Activated CD4-positive, alpha-beta T cell treated with anti-CD3 and anti-CD28 coated beads, Interleukin-2, amount 10 ng/mL, durations not matched to agents 24 days and 14 days (primary cell): Measurements from ENCODE around the gene DNAH17. TPM values are rescaled to one million over a fixed set of nuclear protein-coding genes. Genes with fewer than 3 reads are reported as not detected.
A peak's percentile ranks its signal among the peaks of the same experiment; 100 is the strongest.

Source experiments
- DNase-seq: peaks from one replicate; pipeline ENCODE4 v3.0.0; 2022
- H3K27ac Mint-ChIP-seq: one replicate; pipeline ENCODE4 v1.8.0; 2022; ENCODE audit warnings: mild to moderate bottlenecking, mixed read lengths
- H3K27me3 Mint-ChIP-seq: one replicate; pipeline ENCODE4 v1.8.0; 2022; ENCODE audit warnings: mixed read lengths
- H3K36me3 Mint-ChIP-seq: one replicate; pipeline ENCODE4 v1.8.0; 2022; ENCODE audit warnings: low read depth, mild to moderate bottlenecking, mixed read lengths
- H3K4me1 Mint-ChIP-seq: one replicate; pipeline ENCODE4 v1.8.0; 2021; ENCODE audit warnings: mixed read lengths
- H3K4me3 Mint-ChIP-seq: one replicate; pipeline ENCODE4 v1.8.0; 2022; ENCODE audit warnings: mild to moderate bottlenecking, moderate library complexity, mixed read lengths
- H3K9me3 Mint-ChIP-seq: one replicate; pipeline ENCODE4 v1.8.0; 2021; ENCODE audit warnings: mixed read lengths
- intact Hi-C: fragments of 100-400 bp; cut with micrococcal nuclease; formaldehyde crosslinking; loops from one replicate; pipeline ENCODE4 v1.15.1; 2023
- total RNA-seq: library from RNA; stranded (reverse); gene quantifications from 2 replicates; pipeline ENCODE4 v1.2.3, GENCODE V29; 2022

Gene DNAH17
- total RNA-seq, 1 donor from 2014 or later = 0.02 TPM

GRCh38 chr17:78557598-78558039, 19.6 kb downstream of the DNAH17 start:
- Mint-ChIP-seq H3K36me3 (no peaks in the 10 kb centered on the region), H3K27ac (no peak overlapping the region), H3K27me3 (peaks cover 2% of the 10 kb centered on the region), H3K4me3 (no peak overlapping the region), H3K4me1 (peaks cover 2% of the 10 kb centered on the region), H3K9me3 (no peaks in the 10 kb centered on the region)
- DNase-seq = no peak
- intact Hi-C loops = no loop called here

- H3K4me1 Mint-ChIP-seq = peaks cover 2% of the 10 kb centered on the region
- no peak overlapping the region for H3K27ac Mint-ChIP-seq
- no peak for DNase-seq
- intact Hi-C loops = no loop called here
- H3K4me3 Mint-ChIP-seq = no peak overlapping the region
- H3K9me3 Mint-ChIP-seq = no peaks in the 10 kb centered on the region
- no peaks in the 10 kb centered on the region for H3K36me3 Mint-ChIP-seq
- H3K27me3 Mint-ChIP-seq = peaks cover 3% of the 10 kb centered on the region
These were observed 20.4 kb downstream of the DNAH17 start for GRCh38 chr17:78556812-78557211.

DNA sequence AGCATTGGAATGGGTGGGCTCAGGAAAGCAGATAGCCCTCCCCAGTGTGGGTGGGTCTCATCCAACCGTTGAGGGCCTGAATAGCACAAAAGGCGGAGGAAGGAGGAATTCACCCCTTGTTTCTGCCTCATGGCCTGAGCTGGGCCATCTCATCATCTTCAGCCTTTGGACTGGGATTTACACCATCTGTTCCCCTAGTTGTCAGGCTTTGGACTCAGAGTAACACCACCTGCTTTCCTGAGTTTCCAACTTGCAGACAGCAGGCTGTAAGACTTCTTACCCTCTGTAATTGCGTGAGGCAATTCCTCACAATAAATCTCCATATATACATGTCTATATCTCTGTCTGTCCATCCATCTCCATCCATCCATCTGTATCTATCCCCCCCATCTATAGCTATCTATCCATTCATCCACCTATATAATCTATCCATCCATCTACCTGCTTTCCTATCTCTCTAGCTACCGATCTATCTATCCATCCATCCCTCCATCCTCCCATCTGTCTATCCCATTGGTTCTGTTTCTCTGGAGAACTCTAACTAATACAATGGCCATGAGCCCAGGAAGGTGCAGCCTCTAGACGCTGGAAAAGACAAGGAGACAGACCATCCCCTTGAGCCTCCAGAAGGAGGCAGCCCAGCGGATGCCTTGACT, 21.3 kb downstream of the DNAH17 start:
- H3K4me3 Mint-ChIP-seq = no peak overlapping the region
- DNase-seq = no peak
- intact Hi-C loops = no loop called here
- no peak overlapping the region for H3K27ac Mint-ChIP-seq
- peaks cover 2% of the 10 kb centered on the region for H3K4me1 Mint-ChIP-seq
- H3K27me3 Mint-ChIP-seq = peaks cover 6% of the 10 kb centered on the region
- no peaks in the 10 kb centered on the region for H3K36me3 Mint-ChIP-seq
- no peaks in the 10 kb centered on the region for H3K9me3 Mint-ChIP-seq

GRCh38 chr17:78550464-78550863, 26.7 kb downstream of the DNAH17 start:
- Mint-ChIP-seq H3K4me1 (no peaks in the 10 kb centered on the region), H3K36me3 (no peaks in the 10 kb centered on the region), H3K27ac (no peak overlapping the region), H3K27me3 (peaks cover 6% of the 10 kb centered on the region), H3K4me3 (no peak overlapping the region), H3K9me3 (no peaks in the 10 kb centered on the region)
- DNase-seq = no peak
- intact Hi-C loops = no loop called here

GRCh38 chr17:78548725-78549124, 28.5 kb downstream of the DNAH17 start:
- no peaks in the 10 kb centered on the region for H3K9me3 Mint-ChIP-seq
- no peaks in the 10 kb centered on the region for H3K4me1 Mint-ChIP-seq
- DNase-seq = no peak
- no peak overlapping the region for H3K27ac Mint-ChIP-seq
- peaks cover 6% of the 10 kb centered on the region for H3K27me3 Mint-ChIP-seq
- no peak overlapping the region for H3K4me3 Mint-ChIP-seq
- no peaks in the 10 kb centered on the region for H3K36me3 Mint-ChIP-seq
- intact Hi-C loops = no loop called here

DNA sequence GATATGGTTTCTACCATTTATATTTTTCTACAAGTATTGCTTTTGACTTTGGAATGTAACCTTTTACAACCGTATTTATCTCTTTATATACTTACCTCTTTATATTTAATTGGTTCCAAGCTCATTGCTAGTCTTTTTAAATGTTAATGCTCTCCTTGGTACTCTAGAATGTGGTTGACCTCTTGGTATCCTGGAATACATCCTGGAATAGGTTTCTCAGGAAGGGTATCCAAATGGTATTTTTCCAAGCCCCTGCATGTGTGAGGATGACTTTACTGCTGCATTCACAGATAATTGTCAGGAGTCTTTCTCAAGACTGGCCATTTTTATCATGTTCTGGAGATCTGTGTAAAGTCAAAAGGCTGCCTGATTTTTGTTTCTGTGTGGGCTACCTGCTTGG, 30.2 kb downstream of the DNAH17 start:
- Mint-ChIP-seq H3K27ac (no peak overlapping the region), H3K4me1 (no peaks in the 10 kb centered on the region), H3K4me3 (no peak overlapping the region), H3K36me3 (no peaks in the 10 kb centered on the region), H3K27me3 (peaks cover 4% of the 10 kb centered on the region), H3K9me3 (no peaks in the 10 kb centered on the region)
- DNase-seq = no peak
- intact Hi-C loops = no loop called here

DNA sequence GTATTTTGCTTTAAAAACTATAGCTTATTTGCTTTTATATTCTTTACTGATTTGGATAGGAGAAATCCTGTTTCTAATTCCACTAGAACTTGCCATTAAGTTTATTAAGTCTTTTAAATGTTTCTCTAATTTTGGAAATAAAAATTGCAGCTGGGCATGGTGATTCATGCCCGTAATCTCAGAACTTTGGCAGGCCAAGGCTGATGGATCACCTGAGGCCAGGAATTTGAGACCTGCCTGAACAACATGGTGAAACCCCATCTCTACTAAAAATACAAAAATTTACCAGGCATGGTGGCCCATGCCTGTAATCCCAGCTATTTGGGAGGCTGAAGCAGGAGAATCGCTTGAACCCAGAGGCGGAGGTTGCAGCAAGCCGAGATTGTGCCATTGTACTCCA, 30.7 kb downstream of the DNAH17 start:
- Mint-ChIP-seq H3K4me1 (peaks cover 2% of the 10 kb centered on the region), H3K4me3 (no peak overlapping the region), H3K9me3 (peaks cover 3% of the 10 kb centered on the region)

GRCh38 chr17:78544881-78545755, 32.1 kb downstream of the DNAH17 start:
- no peak overlapping the region for H3K27ac Mint-ChIP-seq
- H3K4me1 Mint-ChIP-seq = peaks cover 2% of the 10 kb centered on the region
- peaks cover 3% of the 10 kb centered on the region for H3K27me3 Mint-ChIP-seq
- H3K9me3 Mint-ChIP-seq = peaks cover 3% of the 10 kb centered on the region
- H3K36me3 Mint-ChIP-seq = no peaks in the 10 kb centered on the region
- H3K4me3 Mint-ChIP-seq = no peak overlapping the region
- intact Hi-C loops = no loop called here
- DNase-seq = no peak

More for the DNA sequence above, 30.7 kb downstream of the DNAH17 start:
- DNase-seq = no peak
- H3K27ac Mint-ChIP-seq = no peak overlapping the region
- intact Hi-C loops = no loop called here
- no peaks in the 10 kb centered on the region for H3K36me3 Mint-ChIP-seq
- peaks cover 3% of the 10 kb centered on the region for H3K27me3 Mint-ChIP-seq

- intact Hi-C loops = no loop called here
- Mint-ChIP-seq H3K4me1 (peaks cover 8% of the 10 kb centered on the region), H3K27ac (no peak overlapping the region), H3K27me3 (peaks cover 1% of the 10 kb centered on the region), H3K4me3 (no peak overlapping the region), H3K9me3 (peaks cover 3% of the 10 kb centered on the region), H3K36me3 (no peaks in the 10 kb centered on the region)
- DNase-seq = no peak
These were observed 35.5 kb downstream of the DNAH17 start for GRCh38 chr17:78541488-78542206.

- no peak overlapping the region for H3K4me3 Mint-ChIP-seq
- DNase-seq = no peak
- peaks cover 1% of the 10 kb centered on the region for H3K27me3 Mint-ChIP-seq
- peaks cover 3% of the 10 kb centered on the region for H3K9me3 Mint-ChIP-seq
- no peak overlapping the region for H3K27ac Mint-ChIP-seq
- H3K36me3 Mint-ChIP-seq = no peaks in the 10 kb centered on the region
- intact Hi-C loops = no loop called here
- H3K4me1 Mint-ChIP-seq = peaks cover 24% of the 10 kb centered on the region
These were observed 37.4 kb downstream of the DNAH17 start for GRCh38 chr17:78539781-78540180.

DNA sequence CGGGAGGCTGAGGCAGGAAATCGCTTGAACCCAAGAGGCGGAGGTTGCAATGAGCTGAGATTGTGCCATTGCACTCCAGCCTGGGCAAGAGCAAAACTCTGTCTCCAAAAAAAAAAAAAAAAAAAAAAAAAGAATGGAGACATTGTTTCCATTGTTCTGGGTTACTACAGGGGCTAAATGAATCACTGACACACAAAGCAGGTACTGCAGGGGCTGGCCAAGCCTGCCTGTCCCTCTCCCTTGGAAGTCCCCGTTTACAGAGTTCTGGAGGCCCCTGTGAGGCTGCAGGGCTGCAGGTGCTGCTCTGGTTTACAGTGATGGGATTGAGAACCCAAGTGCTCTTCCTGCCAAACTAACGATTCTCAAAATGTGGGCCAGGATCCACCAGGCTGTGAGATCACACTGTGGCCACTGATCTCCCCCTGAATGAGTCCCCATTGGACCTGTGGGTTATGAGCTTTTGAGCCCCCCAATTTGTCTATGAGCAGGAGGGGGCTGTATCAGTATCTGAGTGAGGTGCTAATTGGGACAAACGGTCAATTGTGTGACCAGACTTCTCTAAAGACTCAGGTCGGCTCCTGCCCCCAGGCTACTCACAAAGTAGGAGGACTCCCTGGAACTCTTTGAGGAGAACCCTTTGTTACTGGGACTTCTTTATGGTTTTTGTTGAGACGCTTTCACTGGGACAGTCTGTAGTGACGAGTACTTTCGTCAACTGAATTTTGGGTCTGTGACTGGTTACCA, 39.0 kb downstream of the DNAH17 start:
- Mint-ChIP-seq H3K4me1 (peaks cover 32% of the 10 kb centered on the region), H3K27me3 (peaks cover 1% of the 10 kb centered on the region), H3K27ac (peak overlapping the region; percentile 10), H3K36me3 (no peaks in the 10 kb centered on the region), H3K9me3 (peaks cover 3% of the 10 kb centered on the region), H3K4me3 (no peak overlapping the region)
- intact Hi-C loops = no loop called here
- no peak for DNase-seq

GRCh38 chr17:78537217-78537860, 39.9 kb downstream of the DNAH17 start:
- no peak overlapping the region for H3K27ac Mint-ChIP-seq
- no peak for DNase-seq

More at GRCh38 chr17:78537217-78537860, 39.9 kb downstream of the DNAH17 start:
- peaks cover 3% of the 10 kb centered on the region for H3K9me3 Mint-ChIP-seq
- H3K36me3 Mint-ChIP-seq = no peaks in the 10 kb centered on the region
- peaks cover 1% of the 10 kb centered on the region for H3K27me3 Mint-ChIP-seq
- H3K4me1 Mint-ChIP-seq = peaks cover 38% of the 10 kb centered on the region
- no peak overlapping the region for H3K4me3 Mint-ChIP-seq
- intact Hi-C loops = no loop called here
